K562 (cell line): ENCODE measurements around the gene PCSK6.

ENCODE experiments used
- EHMT2 ChIP-seq: fragments of 450-650 bp; IDR thresholded peaks from 2 replicates; pipeline ENCODE4 v1.6.1; 2018; ENCODE audit warnings: antibody characterized with exemption
- ELF4 ChIP-seq: fragments of 450-650 bp; formaldehyde crosslinking; IDR thresholded peaks from 2 replicates; pipeline ENCODE4 v1.4.0; 2022; ENCODE audit warnings: missing genetic modification characterization
- GABPB2 ChIP-seq: fragments of 250-450 bp; sonication (Bioruptor Pico); conservative IDR thresholded peaks from 2 replicates; pipeline ENCODE4 v1.5.1; 2021; ENCODE audit warnings: mild to moderate bottlenecking
- GTF2F1 ChIP-seq: IDR thresholded peaks from 2 replicates; pipeline ENCODE4 v1.6.1; 2011; ENCODE audit warnings: low read depth, low read length, improper control_type of control experiment
- IFI16 ChIP-seq: fragments of 250-450 bp; sonication (Bioruptor Pico); IDR thresholded peaks from 2 replicates; pipeline ENCODE4 v2.1.2; 2022; ENCODE audit warnings: mild to moderate bottlenecking, inconsistent platforms
- MIER1 ChIP-seq: fragments of 450-650 bp; IDR thresholded peaks from 2 replicates; pipeline ENCODE4 v1.6.1; 2016; ENCODE audit warnings: antibody characterized with exemption, mild to moderate bottlenecking, low read depth
- TCF7 ChIP-seq: sonication (generic); IDR thresholded peaks from 2 replicates; pipeline ENCODE4 v1.6.1; 2016; ENCODE audit warnings: antibody characterized with exemption, borderline replicate concordance
- YY1 ChIP-seq, 3 experiments: IDR thresholded peaks; 2 replicates each; pipeline ENCODE4 v1.6.1; 2011; ENCODE audit warnings: low read length in 2 of 3, mild to moderate bottlenecking in 2 of 3, moderate library complexity in 2 of 3, borderline replicate concordance in 1 of 3, control low read depth in 1 of 3, low read depth in 1 of 3; ENCODE audit not compliant: insufficient read depth in 3 of 3, insufficient replicate concordance in 2 of 3, control insufficient read depth in 1 of 3, insufficient read length in 1 of 3; ENCODE audit errors: extremely low read depth in 1 of 3
- ZBED1 ChIP-seq: IDR thresholded peaks from 2 replicates; pipeline ENCODE4 v1.6.1; 2014
- ZZZ3 ChIP-seq: fragments of 450-650 bp; IDR thresholded peaks from 2 replicates; pipeline ENCODE4 v1.6.1; 2016; ENCODE audit warnings: antibody characterized with exemption, mild to moderate bottlenecking, moderate library complexity
- TF ChIP-seq, protein P1 (sequence below): sonication (generic); formaldehyde crosslinking; IDR thresholded peaks from 2 replicates; pipeline ENCODE4 v1.8.1; 2023; ENCODE audit warnings: mild to moderate bottlenecking, missing genetic modification reagents, moderate library complexity
- TF ChIP-seq, protein P2 (sequence below), 3 experiments: IDR thresholded peaks in 2 of 3; conservative IDR thresholded peaks in 1 of 3; 2 replicates each; pipeline ENCODE4 v1.5.1; 2011 to 2012; ENCODE audit warnings: low read length in 3 of 3, mild to moderate bottlenecking in 3 of 3, control low read depth in 2 of 3, improper control_type of control experiment in 1 of 3, inconsistent platforms in 1 of 3, low read depth in 1 of 3, mixed read lengths in 1 of 3, moderate library complexity in 1 of 3; ENCODE audit not compliant: insufficient read depth in 2 of 3

DNA sequence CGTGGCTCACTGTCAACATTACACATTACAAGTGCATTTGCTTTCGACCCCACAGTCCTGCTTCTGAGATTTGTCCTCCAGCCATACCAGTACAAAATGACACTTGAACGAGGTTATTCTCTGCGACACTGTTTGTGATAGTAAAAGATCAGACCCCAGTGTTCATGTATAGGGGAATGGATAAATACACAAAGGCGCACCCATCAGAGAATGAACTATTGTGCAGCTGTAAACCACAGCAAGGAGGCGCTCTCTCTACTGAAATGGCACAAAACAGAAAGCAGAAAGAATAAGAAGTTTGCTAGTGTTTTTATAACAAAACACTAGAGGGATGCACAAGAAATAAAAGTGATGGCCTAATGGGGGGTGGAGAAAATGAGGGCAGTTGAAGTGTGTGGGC lies 232.8 kb downstream of the PCSK6 start:
- TF ChIP-seq YY1 (IDR thresholded peaks at IDR 0.05; ENCODE audit: borderline replicate concordance in 1 of 3, control insufficient read depth in 1 of 3, extremely low read depth in 1 of 3, insufficient read depth in 3 of 3, insufficient read length in 1 of 3, insufficient replicate concordance in 2 of 3, low read depth in 1 of 3, low read length in 2 of 3) (no peak), GTF2F1 (no peak), ELF4 (no peak), EHMT2 (no peak), MIER1 (no peak), IFI16 (no peak), TCF7 (no peak), GABPB2 (CRISPR knock-in tag) (no peak), ZZZ3 (no peak), ZBED1 (no peak)
- TF ChIP-seq, protein P1, sequence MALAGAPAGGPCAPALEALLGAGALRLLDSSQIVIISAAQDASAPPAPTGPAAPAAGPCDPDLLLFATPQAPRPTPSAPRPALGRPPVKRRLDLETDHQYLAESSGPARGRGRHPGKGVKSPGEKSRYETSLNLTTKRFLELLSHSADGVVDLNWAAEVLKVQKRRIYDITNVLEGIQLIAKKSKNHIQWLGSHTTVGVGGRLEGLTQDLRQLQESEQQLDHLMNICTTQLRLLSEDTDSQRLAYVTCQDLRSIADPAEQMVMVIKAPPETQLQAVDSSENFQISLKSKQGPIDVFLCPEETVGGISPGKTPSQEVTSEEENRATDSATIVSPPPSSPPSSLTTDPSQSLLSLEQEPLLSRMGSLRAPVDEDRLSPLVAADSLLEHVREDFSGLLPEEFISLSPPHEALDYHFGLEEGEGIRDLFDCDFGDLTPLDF (CRISPR knock-in tag) = no peak
- TF ChIP-seq, protein P2, sequence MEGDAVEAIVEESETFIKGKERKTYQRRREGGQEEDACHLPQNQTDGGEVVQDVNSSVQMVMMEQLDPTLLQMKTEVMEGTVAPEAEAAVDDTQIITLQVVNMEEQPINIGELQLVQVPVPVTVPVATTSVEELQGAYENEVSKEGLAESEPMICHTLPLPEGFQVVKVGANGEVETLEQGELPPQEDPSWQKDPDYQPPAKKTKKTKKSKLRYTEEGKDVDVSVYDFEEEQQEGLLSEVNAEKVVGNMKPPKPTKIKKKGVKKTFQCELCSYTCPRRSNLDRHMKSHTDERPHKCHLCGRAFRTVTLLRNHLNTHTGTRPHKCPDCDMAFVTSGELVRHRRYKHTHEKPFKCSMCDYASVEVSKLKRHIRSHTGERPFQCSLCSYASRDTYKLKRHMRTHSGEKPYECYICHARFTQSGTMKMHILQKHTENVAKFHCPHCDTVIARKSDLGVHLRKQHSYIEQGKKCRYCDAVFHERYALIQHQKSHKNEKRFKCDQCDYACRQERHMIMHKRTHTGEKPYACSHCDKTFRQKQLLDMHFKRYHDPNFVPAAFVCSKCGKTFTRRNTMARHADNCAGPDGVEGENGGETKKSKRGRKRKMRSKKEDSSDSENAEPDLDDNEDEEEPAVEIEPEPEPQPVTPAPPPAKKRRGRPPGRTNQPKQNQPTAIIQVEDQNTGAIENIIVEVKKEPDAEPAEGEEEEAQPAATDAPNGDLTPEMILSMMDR (IDR thresholded peaks at IDR 0.05 in 2 of 3, conservative IDR thresholded peaks at IDR 0.05 in 1 of 3; ENCODE audit: insufficient read depth in 2 of 3, low read depth in 1 of 3, low read length in 3 of 3) = peak; percentile 41 to 51 (median 50); a peak in 4 of 6 replicates
